Liver (tissue), 3 donors: ENCODE results near the gene PDE6B.

ENCODE experiments used
- CTCF ChIP-seq: fragments of 150-350 bp; IDR thresholded peaks from 2 replicates; pipeline ENCODE4 v1.5.1; 2017; ENCODE audit warnings: improper control_type of control experiment, low read depth, low read length; ENCODE audit not compliant: missing input control
- GABPA ChIP-seq, 2 donors: IDR thresholded peaks in 1 of 2; conservative IDR thresholded peaks in 1 of 2; 2 replicates each; pipeline ENCODE4 v1.6.1; 2016; ENCODE audit warnings: antibody characterized with exemption in 2 of 2, mild to moderate bottlenecking in 1 of 2, moderate library complexity in 1 of 2
- donor health status: healthy.
- donor health status: healthy.

- TF ChIP-seq GABPA (IDR thresholded peaks at IDR 0.05 in 1 of 2, conservative IDR thresholded peaks at IDR 0.05 in 1 of 2) = no peak
- no peak for TF ChIP-seq CTCF
Observed at GRCh38 chr4:689723-690122, 64.3 kb downstream of the PDE6B start.
